Keratinocyte (primary cell): ENCODE results near the gene LSAMP. TPM values are rescaled to one million over a fixed set of nuclear protein-coding genes. Genes with fewer than 3 reads are reported as not detected.

Experiments
- DNase-seq: peaks from one replicate; pipeline ENCODE4 v3.0.0-alpha.2; 2011; ENCODE audit warnings: low read depth, missing footprints, low spot score
- FAIRE-seq: peaks from 2 replicates; lab custom pipeline; 2011; peaks lifted over from hg19 to GRCh38; lab: Jason Lieb, UNC
- H2AFZ ChIP-seq: 2 replicates; pipeline ENCODE4 v1.6.0; 2012; ENCODE audit warnings: low read length, control low read depth, inconsistent platforms; ENCODE audit not compliant: control insufficient read depth
- H3K27ac ChIP-seq: 2 replicates; pipeline ENCODE4 v1.5.1; 2011; ENCODE audit warnings: low read length; ENCODE audit not compliant: control insufficient read depth, insufficient read depth
- H3K27me3 ChIP-seq: 3 replicates; pipeline ENCODE4 v1.6.0; 2011; ENCODE audit warnings: low read length; ENCODE audit not compliant: control insufficient read depth, insufficient read depth; ENCODE audit errors: extremely low read depth
- H3K36me3 ChIP-seq, 2 experiments: 2 replicates in 1 of 2; 3 replicates in 1 of 2; pipeline ENCODE4 v1.5.1; 2011; ENCODE audit warnings: low read length in 2 of 2, mild to moderate bottlenecking in 1 of 2; ENCODE audit not compliant: control insufficient read depth in 2 of 2, insufficient read depth in 2 of 2; ENCODE audit errors: extremely low read depth in 1 of 2
- H3K4me1 ChIP-seq: 3 replicates; pipeline ENCODE4 v1.5.1; 2011; ENCODE audit warnings: low read length; ENCODE audit not compliant: control insufficient read depth, insufficient read depth; ENCODE audit errors: extremely low read depth
- H3K4me2 ChIP-seq: 3 replicates; pipeline ENCODE4 v1.6.0; 2011; ENCODE audit warnings: low read depth, low read length; ENCODE audit not compliant: control insufficient read depth, insufficient read depth; ENCODE audit errors: extremely low read depth
- H3K4me3 ChIP-seq, 3 experiments: fragments of 200-600 bp in 1 of 3; sonication (generic) in 1 of 3; 2 replicates in 2 of 3; 3 replicates in 1 of 3; pipeline ENCODE4 v1.5.1; 2011 to 2016; ENCODE audit warnings: low read length in 3 of 3, mild to moderate bottlenecking in 3 of 3, control low read depth in 2 of 3, inconsistent platforms in 1 of 3, low read depth in 1 of 3, mixed read lengths in 1 of 3, mixed run types in 1 of 3, moderate library complexity in 1 of 3; ENCODE audit not compliant: control insufficient read depth in 2 of 3, insufficient read depth in 2 of 3; ENCODE audit errors: extremely low read depth in 1 of 3
- H3K79me2 ChIP-seq: 2 replicates; pipeline ENCODE4 v1.6.0; 2012; ENCODE audit warnings: low read length; ENCODE audit not compliant: control insufficient read depth, insufficient read depth
- H3K9ac ChIP-seq: 3 replicates; pipeline ENCODE4 v1.6.0; 2011; ENCODE audit warnings: low read length; ENCODE audit not compliant: control insufficient read depth, insufficient read depth; ENCODE audit errors: extremely low read depth
- H3K9me1 ChIP-seq: 3 replicates; pipeline ENCODE4 v1.6.0; 2011; ENCODE audit warnings: low read length; ENCODE audit not compliant: control insufficient read depth, insufficient read depth; ENCODE audit errors: extremely low read depth
- H3K9me3 ChIP-seq: 2 replicates; pipeline ENCODE4 v1.5.1; 2012; ENCODE audit warnings: low read depth, low read length; ENCODE audit not compliant: control insufficient read depth
- H4K20me1 ChIP-seq: 3 replicates; pipeline ENCODE4 v1.6.0; 2011; ENCODE audit warnings: low read length; ENCODE audit not compliant: control insufficient read depth, insufficient read depth; ENCODE audit errors: extremely low read depth
- CTCF ChIP-seq, 3 experiments: IDR thresholded peaks in 1 of 3; conservative IDR thresholded peaks in 1 of 3; optimal IDR thresholded peaks in 1 of 3; 2 replicates in 2 of 3; 3 replicates in 1 of 3; pipeline versions ENCODE3 to v1.5.1; 2011; ENCODE audit warnings: low read length in 3 of 3, mild to moderate bottlenecking in 3 of 3, moderate library complexity in 2 of 3, control low read depth in 1 of 3, inconsistent platforms in 1 of 3; ENCODE audit not compliant: insufficient read depth in 2 of 3; ENCODE audit errors: extremely low read depth in 1 of 3
- EZH2 ChIP-seq: IDR thresholded peaks from one replicate; pipeline ENCODE4 v1.6.1; 2012; ENCODE audit warnings: inconsistent platforms, mild to moderate bottlenecking, low read length, moderate library complexity
- dilution Hi-C: fragments of 300-500 bp; cut with MboI; formaldehyde crosslinking; loops from one replicate; pipeline ENCODE4 v1.7.0; 2020; ENCODE audit warnings: low sequenced_read_pairs; ENCODE audit not compliant: extremely low pct_ligation_motif_present
- polyA plus RNA-seq, 5 experiments: library from polyadenylated mRNA; depleted of rRNA in 3 of 5; stranded (reverse) in 3 of 5; stranded (forward) in 1 of 5; unstranded in 1 of 5; fragments of >200 nt; gene quantifications; 1 replicate in 1 of 5; 2 replicates in 3 of 5; 3 replicates in 1 of 5; pipeline versions ENCODE4 v1.2.1 to v1.2.3, GENCODE V29; 2011 to 2012; ENCODE audit warnings: missing spikeins in 2 of 5, low read depth in 1 of 5, low replicate concordance in 1 of 5

The LSAMP gene
- polyA plus RNA-seq, 1 donor (not counting 4 experiments of a cell fraction or from before 2014, with no cell fraction given) = 0.12 TPM

DNA sequence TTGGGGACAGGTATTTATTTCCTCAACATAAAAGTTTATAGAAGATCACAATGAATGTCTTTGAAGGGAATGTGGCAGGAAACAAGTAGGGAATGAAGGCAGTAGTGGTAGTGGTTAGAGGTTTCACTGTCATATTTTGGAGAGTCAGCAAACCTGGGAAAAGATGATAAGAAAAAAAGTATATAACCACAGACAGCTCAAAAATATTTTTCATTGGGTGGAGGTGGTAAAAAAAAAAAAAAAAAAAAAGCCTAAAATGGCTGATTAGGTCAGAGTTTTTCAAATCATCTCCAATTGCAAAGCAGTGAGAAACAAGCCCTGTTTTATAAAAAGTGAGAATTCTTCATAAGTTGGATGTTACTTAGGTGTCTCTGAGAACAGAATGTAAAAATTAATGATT, 400.0 kb downstream of the LSAMP start:
- Histone ChIP-seq H3K36me3 (no peaks in the 10 kb centered on the region), H3K9ac (no peak overlapping the region), H3K27me3 (no peaks in the 10 kb centered on the region), H3K4me3 (no peak overlapping the region), H3K4me2 (no peak overlapping the region), H4K20me1 (no peaks in the 10 kb centered on the region), H2AFZ (no peak overlapping the region), H3K9me3 (no peaks in the 10 kb centered on the region), H3K4me1 (no peaks in the 10 kb centered on the region), H3K9me1 (no peaks in the 10 kb centered on the region), H3K79me2 (no peaks in the 10 kb centered on the region), H3K27ac (no peak overlapping the region)
- dilution Hi-C loops = no loop called here
- DNase-seq = no peak
- no peak for TF ChIP-seq EZH2
- no peak for TF ChIP-seq CTCF (optimal IDR thresholded peaks at IDR 0.05 in 1 of 3, IDR thresholded peaks at IDR 0.05 in 1 of 3, conservative IDR thresholded peaks at IDR 0.05 in 1 of 3; ENCODE audit: extremely low read depth in 1 of 3, insufficient read depth in 2 of 3, low read length in 3 of 3)
- FAIRE-seq = no peak

DNA sequence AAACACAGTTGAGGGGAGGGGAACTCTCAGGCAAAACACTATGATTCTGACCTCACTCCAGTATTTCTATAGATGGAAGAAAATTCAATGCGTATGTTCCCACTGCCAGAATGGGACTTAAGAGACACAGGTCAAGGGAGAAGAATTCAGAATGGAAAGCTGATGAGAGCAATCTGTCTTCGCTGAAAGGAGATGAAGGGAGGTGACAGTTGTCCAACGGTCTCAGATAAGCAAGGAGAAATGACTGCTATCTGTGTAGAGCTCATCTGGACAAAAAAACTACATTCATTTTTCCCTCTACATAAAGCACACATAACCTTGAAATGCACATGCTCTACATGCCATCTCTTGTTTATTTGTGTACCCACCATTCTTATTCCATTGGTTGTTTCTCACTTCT, 405.1 kb downstream of the LSAMP start:
- no peaks in the 10 kb centered on the region for H4K20me1 ChIP-seq
- no peaks in the 10 kb centered on the region for H3K79me2 ChIP-seq
- no peaks in the 10 kb centered on the region for H3K9me1 ChIP-seq
- DNase-seq (no peak), FAIRE-seq (peak; percentile 26)
- no peak overlapping the region for H2AFZ ChIP-seq
- H3K9ac ChIP-seq = no peak overlapping the region
- peaks cover 8% of the 10 kb centered on the region for H3K4me1 ChIP-seq
- H3K36me3 ChIP-seq = no peaks in the 10 kb centered on the region
- H3K27ac ChIP-seq = no peak overlapping the region
- no peaks in the 10 kb centered on the region for H3K27me3 ChIP-seq
- H3K9me3 ChIP-seq = no peaks in the 10 kb centered on the region
- TF ChIP-seq EZH2 = no peak
- TF ChIP-seq CTCF (optimal IDR thresholded peaks at IDR 0.05 in 1 of 3, IDR thresholded peaks at IDR 0.05 in 1 of 3, conservative IDR thresholded peaks at IDR 0.05 in 1 of 3; ENCODE audit: extremely low read depth in 1 of 3, insufficient read depth in 2 of 3, low read length in 3 of 3) = no peak
- H3K4me2 ChIP-seq = no peak overlapping the region
- no peak overlapping the region for H3K4me3 ChIP-seq
- dilution Hi-C loops = no loop called here
